ENCODE measurements around the gene UGT1A4. TPM values are rescaled to one million over a fixed set of nuclear protein-coding genes. Genes with fewer than 3 reads are reported as not detected.

Gene UGT1A4
- total and polyA plus RNA-seq, 2 of the 8 experiments (the other 6 are each of a cell fraction or from before 2014, with no cell fraction given): not detected

DNA sequence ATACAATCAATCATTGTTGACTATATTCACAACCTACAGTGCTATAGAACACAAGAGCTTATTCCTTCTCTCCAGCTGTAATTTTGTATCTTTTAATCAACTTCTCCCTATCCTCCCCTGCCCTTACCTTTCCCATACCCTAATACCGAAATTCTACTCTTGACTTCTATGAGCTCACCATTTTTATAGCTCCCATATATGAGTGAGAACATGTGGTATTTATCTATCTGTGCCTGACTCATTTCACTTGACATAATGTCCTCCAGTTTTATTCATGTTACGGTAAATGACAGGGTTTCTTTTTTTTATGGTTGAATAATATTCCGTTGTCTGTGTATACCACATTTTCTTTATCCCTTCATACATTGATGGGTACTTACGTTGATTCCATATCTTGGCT lies 62.2 kb downstream of the UGT1A4 start (continued):
- TF ChIP-seq RAD21 (IDR thresholded peaks at IDR 0.05 in 1 of 2, conservative IDR thresholded peaks at IDR 0.05 in 1 of 2; ENCODE audit: low read depth in 2 of 2, low read length in 2 of 2) (no peak), MAFK (IDR thresholded peaks at IDR 0.05; ENCODE audit: low read depth, low read length) (no peak), RFX5 (IDR thresholded peaks at IDR 0.05; ENCODE audit: borderline replicate concordance, low read depth, low read length) (no peak)
